ENCODE data around the gene CBX5.
"Not testable (repeated sequence)": the region's sequence is repeated elsewhere in the genome, so short reads cannot be mapped to it uniquely, and the experiment has no call there.

Gene CBX5

DNA sequence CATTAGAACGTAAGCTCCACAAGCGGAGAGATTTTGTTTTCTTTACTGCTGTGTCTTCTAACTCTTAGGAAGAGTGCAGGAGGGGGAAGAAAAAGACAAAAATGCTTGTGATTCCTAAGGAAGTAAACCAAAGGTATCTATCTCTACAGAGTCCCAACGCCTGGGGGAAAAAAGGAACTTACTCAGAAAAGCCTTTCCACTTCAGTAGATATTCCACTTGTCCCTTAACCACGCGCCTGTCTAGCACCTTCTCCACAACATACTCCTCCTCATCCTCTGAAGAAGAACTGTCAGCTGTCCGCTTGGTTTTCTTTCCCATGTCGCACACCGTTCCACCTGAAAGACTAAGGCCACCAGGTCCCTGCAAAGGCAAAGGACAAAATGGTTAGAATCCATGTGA lies 22.6 kb downstream of the CBX5 start:
- Histone ChIP-seq H3K27me3 (ENCODE audit: insufficient read depth, low read length) (no peaks in the 10 kb centered on the region), H3K9ac (ENCODE audit: low read depth, low read length) (peak overlapping the region; percentile 86; the same call in 1 of the 2 replicates), H3K4me3 (ENCODE audit: low read length) (peak overlapping the region; percentile 28; the same call in 1 of the 2 replicates), H3K27ac (ENCODE audit: low read length) (peak overlapping the region; percentile 96), H3K4me1 (ENCODE audit: insufficient read depth, low read length) (peaks cover 30% of the 10 kb centered on the region), H3K36me3 (ENCODE audit: insufficient read depth, low read depth, low read length) (peaks cover 50% of the 10 kb centered on the region), H3K9me3 (ENCODE audit: insufficient read depth, low read depth, low read length) (no peaks in the 10 kb centered on the region)

DNA sequence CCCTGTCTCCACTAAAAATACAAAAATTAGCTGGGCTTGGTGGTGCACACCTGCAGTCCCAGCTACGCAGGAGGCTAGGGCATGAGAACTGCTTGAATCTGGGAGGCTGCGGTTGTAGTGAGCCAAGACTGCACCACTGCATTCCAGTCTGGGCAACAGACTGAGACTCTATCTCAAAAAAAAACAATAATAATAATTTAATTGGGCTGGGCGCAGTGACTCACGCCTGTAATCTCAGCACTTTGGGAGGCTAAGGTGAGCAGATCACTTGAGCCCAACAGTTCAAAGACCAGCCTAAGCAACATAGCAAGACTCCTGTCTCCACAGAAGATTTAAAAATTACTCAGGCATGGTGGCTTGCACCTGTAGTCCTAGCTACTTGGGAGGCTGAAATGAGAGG lies 26.7 kb downstream of the CBX5 start:
- H3K9me3 ChIP-seq (ENCODE audit: insufficient read depth, low read depth, low read length): no peaks in the 10 kb centered on the region
- H3K27ac ChIP-seq (ENCODE audit: low read length): no peak overlapping the region
- no peak overlapping the region for H3K4me3 ChIP-seq (ENCODE audit: low read length)
- H3K4me1 ChIP-seq (ENCODE audit: insufficient read depth, low read length): peaks cover 12% of the 10 kb centered on the region
- H3K36me3 ChIP-seq (ENCODE audit: insufficient read depth, low read depth, low read length): peaks cover 80% of the 10 kb centered on the region
- H3K9ac ChIP-seq (ENCODE audit: low read depth, low read length): no peak overlapping the region
- H3K27me3 ChIP-seq (ENCODE audit: insufficient read depth, low read length): no peaks in the 10 kb centered on the region

DNA sequence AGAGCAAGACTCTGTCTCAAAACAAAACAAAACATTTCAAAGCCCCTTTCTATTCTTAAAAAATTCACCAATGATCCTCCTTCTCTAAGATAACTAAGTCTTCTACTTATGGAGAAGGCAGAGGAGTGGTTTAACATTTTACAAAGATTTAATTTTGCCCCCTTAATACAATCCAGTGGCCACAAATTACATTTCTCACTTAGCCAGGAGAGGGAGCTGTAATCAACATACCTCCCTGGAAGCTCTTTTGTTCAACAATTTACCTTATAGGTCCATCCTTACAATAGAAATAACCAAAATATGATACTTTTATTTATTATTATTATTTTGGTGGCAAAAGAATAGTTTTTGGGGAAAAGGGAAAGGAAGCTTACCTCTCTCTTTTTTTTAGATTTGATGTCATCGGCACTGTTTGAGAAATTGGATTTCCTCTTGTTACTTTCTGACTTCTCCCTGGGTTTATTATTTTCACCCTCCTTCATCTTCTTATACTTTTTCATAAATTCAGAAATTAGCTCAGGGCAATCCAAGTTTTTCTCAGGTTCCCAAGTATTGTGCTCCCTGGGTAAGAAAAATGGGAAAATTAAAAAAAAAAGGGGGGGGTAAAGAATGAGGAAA lies 28.1 kb downstream of the CBX5 start:
- no peak overlapping the region for H3K9ac ChIP-seq (ENCODE audit: low read depth, low read length)
- H3K4me3 ChIP-seq (ENCODE audit: low read length): no peak overlapping the region
- H3K9me3 ChIP-seq (ENCODE audit: insufficient read depth, low read depth, low read length): no peaks in the 10 kb centered on the region
- peaks cover 82% of the 10 kb centered on the region for H3K36me3 ChIP-seq (ENCODE audit: insufficient read depth, low read depth, low read length)
- no peaks in the 10 kb centered on the region for H3K4me1 ChIP-seq (ENCODE audit: insufficient read depth, low read length)
- no peaks in the 10 kb centered on the region for H3K27me3 ChIP-seq (ENCODE audit: insufficient read depth, low read length)
- H3K27ac ChIP-seq (ENCODE audit: low read length): no peak overlapping the region

DNA sequence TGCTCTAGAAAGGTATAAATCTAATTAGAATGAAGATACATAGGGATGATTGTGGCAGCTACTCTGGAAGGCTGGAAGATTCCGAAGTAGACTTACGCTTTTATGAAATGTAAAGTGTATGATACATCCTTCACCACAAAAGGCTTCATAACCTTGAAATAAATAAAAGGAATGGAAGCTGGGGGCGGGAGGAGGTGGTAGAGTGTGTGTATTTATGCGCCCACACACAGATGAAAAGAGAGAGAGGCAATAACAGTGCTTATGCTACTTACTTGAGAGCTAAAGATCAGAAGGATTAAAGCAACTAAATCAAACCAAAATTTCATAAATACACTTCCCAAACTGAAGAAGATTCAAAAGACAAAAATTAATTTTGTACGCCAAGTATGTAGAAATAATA lies 30.4 kb downstream of the CBX5 start:
- H3K4me1 ChIP-seq (ENCODE audit: insufficient read depth, low read length): no peaks in the 10 kb centered on the region

DNA sequence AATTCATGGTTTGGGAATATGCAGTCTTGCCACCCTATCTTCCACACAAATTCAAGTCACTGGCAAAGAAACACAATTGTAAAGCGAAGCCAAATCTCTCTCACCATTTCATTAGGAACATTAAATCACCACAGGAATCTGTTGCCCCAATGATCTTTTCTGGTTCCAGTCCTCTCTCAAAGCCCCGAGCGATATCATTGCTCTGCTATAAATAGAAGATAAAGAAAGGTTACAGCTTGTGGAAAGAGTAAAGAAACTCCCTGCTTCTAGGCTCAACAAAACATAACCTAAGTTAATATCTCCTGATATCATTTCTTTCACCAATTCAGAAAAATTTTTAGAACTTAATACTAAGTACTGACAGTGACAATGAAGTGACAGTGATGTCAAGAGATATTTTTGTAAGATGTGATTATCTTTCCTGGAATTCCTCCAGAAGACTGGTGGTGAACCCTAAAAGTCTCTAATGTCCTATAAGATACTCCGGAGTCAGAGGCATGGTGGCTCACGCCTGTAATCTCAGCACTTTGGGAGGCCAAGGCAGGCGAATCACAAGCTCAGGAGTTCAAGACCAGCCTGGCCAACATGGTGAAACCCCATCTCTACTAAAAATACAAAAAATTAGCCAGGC lies 33.8 kb downstream of the CBX5 start:
- H3K27me3 ChIP-seq (ENCODE audit: insufficient read depth, low read length): no peaks in the 10 kb centered on the region
- no peaks in the 10 kb centered on the region for H3K4me1 ChIP-seq (ENCODE audit: insufficient read depth, low read length)
- peaks cover 85% of the 10 kb centered on the region for H3K36me3 ChIP-seq (ENCODE audit: insufficient read depth, low read depth, low read length)
- no peaks in the 10 kb centered on the region for H3K9me3 ChIP-seq (ENCODE audit: insufficient read depth, low read depth, low read length)
- H3K4me3 ChIP-seq (ENCODE audit: low read length): no peak overlapping the region
- no peak overlapping the region for H3K9ac ChIP-seq (ENCODE audit: low read depth, low read length)
- no peak overlapping the region for H3K27ac ChIP-seq (ENCODE audit: low read length)

More for the DNA sequence above, 30.4 kb downstream of the CBX5 start:
- Histone ChIP-seq H3K36me3 (ENCODE audit: insufficient read depth, low read depth, low read length) (peaks cover 83% of the 10 kb centered on the region), H3K27me3 (ENCODE audit: insufficient read depth, low read length) (no peaks in the 10 kb centered on the region), H3K9me3 (ENCODE audit: insufficient read depth, low read depth, low read length) (no peaks in the 10 kb centered on the region), H3K9ac (ENCODE audit: low read depth, low read length) (no peak overlapping the region), H3K27ac (ENCODE audit: low read length) (no peak overlapping the region), H3K4me3 (ENCODE audit: low read length) (no peak overlapping the region)

DNA sequence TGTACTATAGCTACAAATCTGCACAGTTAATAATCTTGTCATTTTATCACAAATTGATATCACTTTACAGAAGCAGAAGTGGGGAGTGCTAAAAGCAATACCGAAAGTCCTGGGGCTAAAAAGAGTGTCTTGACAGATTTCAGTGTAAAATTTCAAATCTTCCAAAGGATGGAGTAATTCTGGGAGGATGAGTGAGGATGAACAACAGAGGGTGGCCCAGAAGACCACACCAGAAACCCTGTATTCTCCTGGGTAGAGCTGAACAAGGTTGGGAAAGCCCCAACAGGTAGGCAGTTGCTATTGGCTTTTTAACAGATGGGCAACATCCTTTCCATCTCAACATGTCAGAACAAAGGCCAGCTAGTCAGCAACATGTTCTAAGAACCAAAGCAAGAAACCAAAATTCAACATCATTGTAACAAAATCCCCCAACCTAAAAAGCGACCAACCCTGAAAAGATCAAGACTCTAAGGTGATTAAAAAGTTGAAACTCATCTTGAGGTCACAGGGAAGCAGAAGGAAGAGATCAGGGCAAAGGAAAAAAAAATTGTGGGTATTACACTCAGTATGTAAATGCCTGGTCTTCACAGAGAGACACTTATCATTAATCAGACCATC lies 38.8 kb downstream of the CBX5 start:
- Histone ChIP-seq H3K4me1 (ENCODE audit: insufficient read depth, low read length) (no peaks in the 10 kb centered on the region), H3K36me3 (ENCODE audit: insufficient read depth, low read depth, low read length) (peaks cover 89% of the 10 kb centered on the region)

DNA sequence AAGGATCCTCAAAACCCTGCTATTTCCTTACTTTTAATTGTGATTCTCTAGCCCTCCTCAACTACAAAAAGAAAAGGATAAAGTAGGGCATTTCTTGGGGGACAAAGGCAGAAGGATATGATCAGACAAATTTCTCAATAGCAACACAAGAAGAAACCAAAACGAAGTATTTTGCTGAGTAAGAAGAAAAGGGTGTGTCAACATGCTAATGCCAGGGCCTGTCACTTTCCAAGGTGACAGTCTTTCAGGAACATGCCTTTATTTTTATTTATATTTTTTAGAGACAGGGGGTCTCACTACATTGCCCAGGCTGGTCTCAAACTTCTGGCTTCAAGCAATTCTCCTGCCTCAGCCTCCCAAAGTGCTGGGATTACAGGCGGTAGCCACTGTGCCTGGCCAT lies 39.8 kb downstream of the CBX5 start:
- Histone ChIP-seq H3K36me3 (ENCODE audit: insufficient read depth, low read depth, low read length) (peaks cover 87% of the 10 kb centered on the region), H3K27me3 (ENCODE audit: insufficient read depth, low read length) (no peaks in the 10 kb centered on the region)

More for the DNA sequence above, 38.8 kb downstream of the CBX5 start:
- H3K27ac ChIP-seq (ENCODE audit: low read length): no peak overlapping the region
- H3K9ac ChIP-seq (ENCODE audit: low read depth, low read length): no peak overlapping the region
- no peaks in the 10 kb centered on the region for H3K27me3 ChIP-seq (ENCODE audit: insufficient read depth, low read length)
- no peaks in the 10 kb centered on the region for H3K9me3 ChIP-seq (ENCODE audit: insufficient read depth, low read depth, low read length)
- no peak overlapping the region for H3K4me3 ChIP-seq (ENCODE audit: low read length)

DNA sequence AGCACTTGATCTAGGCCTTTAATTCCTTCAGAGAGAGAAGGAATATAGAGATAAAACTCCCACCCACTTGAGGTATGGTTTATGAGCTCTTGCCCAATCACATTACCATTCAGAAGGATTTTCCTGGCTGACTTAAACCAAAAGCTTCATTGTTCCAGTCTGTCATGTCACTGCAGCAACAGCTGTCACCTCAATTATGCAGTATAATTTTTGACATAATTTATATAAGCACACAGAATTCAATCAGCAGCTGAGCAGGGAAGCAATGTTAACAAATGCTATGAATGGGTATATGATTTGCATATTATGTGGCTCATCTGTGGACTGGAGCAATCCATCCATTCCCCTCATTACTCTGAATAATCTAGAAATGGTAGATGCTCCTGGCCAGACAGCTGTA lies 40.3 kb downstream of the CBX5 start:
- Histone ChIP-seq H3K9me3 (ENCODE audit: insufficient read depth, low read depth, low read length) (no peaks in the 10 kb centered on the region), H3K4me1 (ENCODE audit: insufficient read depth, low read length) (no peaks in the 10 kb centered on the region), H3K9ac (ENCODE audit: low read depth, low read length) (no peak overlapping the region), H3K27me3 (ENCODE audit: insufficient read depth, low read length) (no peaks in the 10 kb centered on the region), H3K4me3 (ENCODE audit: low read length) (no peak overlapping the region), H3K36me3 (ENCODE audit: insufficient read depth, low read depth, low read length) (peaks cover 82% of the 10 kb centered on the region), H3K27ac (ENCODE audit: low read length) (no peak overlapping the region)

More for the DNA sequence above, 39.8 kb downstream of the CBX5 start:
- no peaks in the 10 kb centered on the region for H3K4me1 ChIP-seq (ENCODE audit: insufficient read depth, low read length)
- H3K4me3 ChIP-seq (ENCODE audit: low read length): no peak overlapping the region
- H3K9ac ChIP-seq (ENCODE audit: low read depth, low read length): no peak overlapping the region
- no peak overlapping the region for H3K27ac ChIP-seq (ENCODE audit: low read length)
- no peaks in the 10 kb centered on the region for H3K9me3 ChIP-seq (ENCODE audit: insufficient read depth, low read depth, low read length)

DNA sequence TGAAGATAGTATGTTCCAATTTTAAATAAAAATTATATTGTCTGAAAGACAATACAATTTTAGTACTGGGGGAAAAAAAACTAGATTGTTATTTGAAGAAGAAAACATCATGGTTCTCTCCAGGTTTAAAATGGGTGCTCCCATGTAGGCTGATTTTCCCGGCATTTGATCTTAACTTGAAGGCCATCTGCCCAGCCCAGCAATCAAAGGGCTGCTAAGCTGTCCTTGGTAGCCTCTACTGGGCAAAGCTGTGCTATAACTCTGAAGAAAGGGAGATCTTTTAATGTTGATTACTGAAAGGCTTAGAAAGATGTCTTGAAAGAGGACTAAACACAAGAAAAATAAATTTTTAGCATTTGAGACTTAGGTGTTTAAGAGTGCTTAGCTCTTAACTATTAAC lies 41.4 kb downstream of the CBX5 start:
- Histone ChIP-seq H3K9me3 (ENCODE audit: insufficient read depth, low read depth, low read length) (no peaks in the 10 kb centered on the region), H3K27me3 (ENCODE audit: insufficient read depth, low read length) (no peaks in the 10 kb centered on the region), H3K36me3 (ENCODE audit: insufficient read depth, low read depth, low read length) (peaks cover 76% of the 10 kb centered on the region), H3K4me3 (ENCODE audit: low read length) (no peak overlapping the region), H3K27ac (ENCODE audit: low read length) (no peak overlapping the region), H3K4me1 (ENCODE audit: insufficient read depth, low read length) (no peaks in the 10 kb centered on the region), H3K9ac (ENCODE audit: low read depth, low read length) (no peak overlapping the region)

DNA sequence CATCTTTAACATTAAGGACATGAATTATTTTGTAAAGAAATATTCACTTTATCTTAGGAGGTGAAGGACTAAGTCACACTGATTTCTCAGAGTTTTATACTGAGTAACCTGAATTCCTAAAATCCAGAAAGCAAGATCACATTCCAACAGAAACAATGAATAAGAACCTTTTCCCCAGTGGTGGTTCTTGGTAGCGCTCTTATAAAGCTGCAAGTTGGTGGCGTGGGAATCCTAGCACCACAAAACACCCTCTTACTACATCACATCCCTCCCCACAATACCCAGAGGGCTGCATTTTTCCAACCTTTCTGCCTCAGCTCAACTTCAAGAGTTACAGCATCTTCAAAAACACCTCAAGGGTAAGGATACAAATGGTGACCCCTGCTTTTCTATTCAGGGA lies 47.1 kb downstream of the CBX5 start:
- no peaks in the 10 kb centered on the region for H3K9me3 ChIP-seq (ENCODE audit: insufficient read depth, low read depth, low read length)
- no peaks in the 10 kb centered on the region for H3K4me1 ChIP-seq (ENCODE audit: insufficient read depth, low read length)
- H3K9ac ChIP-seq (ENCODE audit: low read depth, low read length): no peak overlapping the region
- H3K4me3 ChIP-seq (ENCODE audit: low read length): no peak overlapping the region
- no peak overlapping the region for H3K27ac ChIP-seq (ENCODE audit: low read length)
- H3K36me3 ChIP-seq (ENCODE audit: insufficient read depth, low read depth, low read length): peaks cover 22% of the 10 kb centered on the region
- no peaks in the 10 kb centered on the region for H3K27me3 ChIP-seq (ENCODE audit: insufficient read depth, low read length)

DNA sequence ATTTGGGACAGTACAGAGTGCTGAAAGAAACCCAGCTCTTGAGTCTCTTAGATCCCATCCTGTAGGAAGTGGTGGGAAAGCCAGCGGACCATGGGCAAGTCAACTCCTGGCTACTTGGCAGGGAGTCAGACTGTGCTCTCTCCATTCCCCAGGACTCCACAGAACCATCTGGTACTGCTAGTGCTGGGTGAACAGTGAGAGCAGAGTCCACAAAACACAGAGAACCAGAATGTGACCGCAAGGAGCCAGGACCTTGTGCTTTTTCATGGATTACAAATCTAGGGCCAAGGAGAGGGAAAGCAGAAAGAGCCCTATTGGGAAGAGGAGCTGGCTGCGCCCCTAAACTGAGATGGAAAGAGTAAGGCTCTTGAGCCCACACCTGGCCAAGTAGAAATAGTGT lies 48.7 kb downstream of the CBX5 start:
- not testable (repeated sequence) for H3K27ac ChIP-seq (ENCODE audit: low read length); H3K4me1 ChIP-seq (ENCODE audit: insufficient read depth, low read length)

DNA sequence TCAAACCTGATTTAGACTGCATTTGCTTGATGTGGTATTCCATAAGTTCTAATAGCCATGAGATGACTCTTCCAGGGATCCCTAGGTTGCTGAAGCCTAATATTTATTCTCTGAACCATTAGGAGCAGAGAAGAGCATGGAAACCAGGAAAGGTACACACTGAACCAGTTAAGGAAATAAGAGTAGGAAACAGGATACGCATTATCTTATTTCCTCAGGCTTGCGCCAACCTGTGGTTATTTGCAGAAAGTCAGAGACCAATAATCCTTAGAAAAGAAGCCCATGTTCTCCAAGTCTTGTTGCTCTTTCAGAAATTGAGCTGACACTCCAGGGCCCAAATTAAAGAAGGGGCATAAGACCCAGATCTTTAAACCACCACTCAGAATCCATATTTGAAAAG lies 49.4 kb downstream of the CBX5 start:
- Histone ChIP-seq H3K27ac (ENCODE audit: low read length) (no peak overlapping the region), H3K4me3 (ENCODE audit: low read length) (no peak overlapping the region), H3K36me3 (ENCODE audit: insufficient read depth, low read depth, low read length) (peaks cover 4% of the 10 kb centered on the region), H3K9me3 (ENCODE audit: insufficient read depth, low read depth, low read length) (no peaks in the 10 kb centered on the region), H3K27me3 (ENCODE audit: insufficient read depth, low read length) (no peaks in the 10 kb centered on the region), H3K4me1 (ENCODE audit: insufficient read depth, low read length) (no peaks in the 10 kb centered on the region), H3K9ac (ENCODE audit: low read depth, low read length) (no peak overlapping the region)

More for the DNA sequence above, 48.7 kb downstream of the CBX5 start:
- H3K9ac ChIP-seq (ENCODE audit: low read depth, low read length); H3K27me3 ChIP-seq (ENCODE audit: insufficient read depth, low read length); H3K4me3 ChIP-seq (ENCODE audit: low read length); H3K9me3 ChIP-seq (ENCODE audit: insufficient read depth, low read depth, low read length): not testable (repeated sequence)
- H3K36me3 ChIP-seq (ENCODE audit: insufficient read depth, low read depth, low read length): peaks cover 11% of the 10 kb centered on the region

Data from iPS-20b (cell line).